ENCODE results near the gene TAF6. TPM values are rescaled to one million over a fixed set of nuclear protein-coding genes. Genes with fewer than 3 reads are reported as not detected.

The TAF6 gene
- total RNA-seq, 6 experiments from 2014 or later: 11.1 to 27.2 (median 15.8) TPM

- Histone ChIP-seq H3K27ac (no peak overlapping the region), H3K27me3 (no peaks in the 10 kb centered on the region), H3K36me3 (peaks cover under 1 to 63% (median 34%) of the 10 kb centered on the region in 4 donors), H3K9me3 (no peaks in the 10 kb centered on the region), H3K4me1 (peaks cover 0 to 8% (median 3%) of the 10 kb centered on the region in 4 donors), H3K4me3 (no peak overlapping the region)
- intact Hi-C loops (cut with DNase I): no loop called here
- TF ChIP-seq CTCF (IDR thresholded peaks at IDR 0.05) (no peak), POLR2A (IDR thresholded peaks at IDR 0.05) (no peak)
- DNase-seq: no peak
- WGBS (ENCODE audit: insufficient coverage, low coverage, low lambda C conversion rate, missing lambda C conversion rate): 41% methylated on average over 12 of the region's 19 CpGs
- no peak for ATAC-seq
Observed at GRCh38 chr7:100091411-100092181, 27.6 kb downstream of the TAF6 start.

- H3K27me3 ChIP-seq: no peaks in the 10 kb centered on the region
- DNase-seq (no peak), ATAC-seq (no peak)
- H3K27ac ChIP-seq: no peak overlapping the region
- peaks cover 0 to 8% (median 3%) of the 10 kb centered on the region in 4 donors for H3K4me1 ChIP-seq
- no peak overlapping the region for H3K4me3 ChIP-seq
- TF ChIP-seq POLR2A (IDR thresholded peaks at IDR 0.05): no peak
- TF ChIP-seq CTCF (IDR thresholded peaks at IDR 0.05): no peak
- peaks cover 0 to 55% (median 28%) of the 10 kb centered on the region in 4 donors for H3K36me3 ChIP-seq
- intact Hi-C loops (cut with DNase I): no loop called here
- H3K9me3 ChIP-seq: no peaks in the 10 kb centered on the region
- 85% methylated on average over 12 of the region's 14 CpGs for WGBS (ENCODE audit: insufficient coverage, low coverage, low lambda C conversion rate, missing lambda C conversion rate)
Observed at GRCh38 chr7:100090527-100091410, 28.4 kb downstream of the TAF6 start.

GRCh38 chr7:100089458-100090196 lies 29.5 kb downstream of the TAF6 start:
- H3K36me3 ChIP-seq: peaks cover 0 to 43% (median 20%) of the 10 kb centered on the region in 4 donors
- H3K27me3 ChIP-seq: no peaks in the 10 kb centered on the region
- 30% methylated on average over 7 of the region's 7 CpGs for WGBS (ENCODE audit: insufficient coverage, low coverage, low lambda C conversion rate, missing lambda C conversion rate)
- H3K4me3 ChIP-seq: peak overlapping the region; percentile 74 to 98 (median 97)
- DNase-seq (peak in 1 of 3 donors; percentile 3), ATAC-seq (no peak)
- intact Hi-C loops (cut with DNase I): no loop called here
- H3K27ac ChIP-seq: peak overlapping the region; percentile 60 to 81 (median 72)
- no peak for TF ChIP-seq POLR2A (IDR thresholded peaks at IDR 0.05)
- TF ChIP-seq CTCF (IDR thresholded peaks at IDR 0.05): no peak
- no peaks in the 10 kb centered on the region for H3K9me3 ChIP-seq
- peaks cover 0 to 8% (median 3%) of the 10 kb centered on the region in 4 donors for H3K4me1 ChIP-seq
